ENCODE measurements around the gene CLIP2.

GRCh38 chr7:74294191-74294998, 5.2 kb downstream of the CLIP2 start:
- TF ChIP-seq EZH2 (IDR thresholded peaks at IDR 0.05; ENCODE audit: borderline replicate concordance, insufficient read depth, low read length, poor library complexity, severe bottlenecking) = no peak
- TF ChIP-seq CTCF (IDR thresholded peaks at IDR 0.05; ENCODE audit: poor library complexity, severe bottlenecking) = no peak
- no peak for TF ChIP-seq REST (IDR thresholded peaks at IDR 0.05; ENCODE audit: borderline replicate concordance)
- TF ChIP-seq RAD21 (conservative IDR thresholded peaks at IDR 0.05) = no peak
- TF ChIP-seq POLR2AphosphoS5 (IDR thresholded peaks at IDR 0.05) = no peak
- no peak for TF ChIP-seq EP300 (conservative IDR thresholded peaks at IDR 0.05; ENCODE audit: poor library complexity, severe bottlenecking)
- no peak for TF ChIP-seq TAF1 (IDR thresholded peaks at IDR 0.05; ENCODE audit: low read depth)
- no peak for TF ChIP-seq SMC3 (conservative IDR thresholded peaks at IDR 0.05; ENCODE audit: poor library complexity)

All from neural cell (in vitro differentiated cells).